ENCODE measurements around the gene AIFM3.

The AIFM3 gene

GRCh38 chr22:20957683-20958431, 9.2 kb upstream of the AIFM3 start:
- no peaks in the 10 kb centered on the region for H3K9me3 ChIP-seq (ENCODE audit: control insufficient read depth in 1 of 2, low read length in 2 of 2)
- no peaks in the 10 kb centered on the region for H3K27me3 ChIP-seq (ENCODE audit: control insufficient read depth in 1 of 2, insufficient read depth in 2 of 2, low read length in 2 of 2)
- peaks cover 28 to 46% of the 10 kb centered on the region in 2 donors for H3K4me1 ChIP-seq (ENCODE audit: control insufficient read depth in 1 of 2, insufficient read depth in 2 of 2, low read length in 2 of 2)
- peak overlapping the region; percentile 78 to 87 for H3K4me3 ChIP-seq (ENCODE audit: low read depth in 1 of 2, low read length in 2 of 2)
- H3K27ac ChIP-seq (ENCODE audit: low read depth, low read length): peak overlapping the region; percentile 82
- peak overlapping the region; percentile 54 to 86 for H3K9ac ChIP-seq (ENCODE audit: low read depth in 1 of 2, low read length in 2 of 2)
- peaks cover under 1 to 6% of the 10 kb centered on the region in 2 donors for H3K36me3 ChIP-seq (ENCODE audit: control insufficient read depth in 1 of 2, insufficient read depth in 2 of 2, low read length in 2 of 2)

GRCh38 chr22:20959578-20960461, 7.2 kb upstream of the AIFM3 start:
- Histone ChIP-seq H3K4me1 (ENCODE audit: control insufficient read depth in 1 of 2, insufficient read depth in 2 of 2, low read length in 2 of 2) (peaks cover 22 to 36% of the 10 kb centered on the region in 2 donors), H3K36me3 (ENCODE audit: control insufficient read depth in 1 of 2, insufficient read depth in 2 of 2, low read length in 2 of 2) (no peaks in the 10 kb centered on the region), H3K4me3 (ENCODE audit: low read depth in 1 of 2, low read length in 2 of 2) (no peak overlapping the region), H3K9me3 (ENCODE audit: control insufficient read depth in 1 of 2, low read length in 2 of 2) (no peaks in the 10 kb centered on the region), H3K27ac (ENCODE audit: low read depth, low read length) (no peak overlapping the region), H3K9ac (ENCODE audit: low read depth in 1 of 2, low read length in 2 of 2) (no peak overlapping the region), H3K27me3 (ENCODE audit: control insufficient read depth in 1 of 2, insufficient read depth in 2 of 2, low read length in 2 of 2) (peaks cover 0 to 3% of the 10 kb centered on the region in 2 donors)

GRCh38 chr22:20960609-20961008, 6.4 kb upstream of the AIFM3 start:
- no peak overlapping the region for H3K27ac ChIP-seq (ENCODE audit: low read depth, low read length)
- no peak overlapping the region for H3K9ac ChIP-seq (ENCODE audit: low read depth in 1 of 2, low read length in 2 of 2)
- peaks cover 23 to 38% of the 10 kb centered on the region in 2 donors for H3K4me1 ChIP-seq (ENCODE audit: control insufficient read depth in 1 of 2, insufficient read depth in 2 of 2, low read length in 2 of 2)
- no peak overlapping the region for H3K4me3 ChIP-seq (ENCODE audit: low read depth in 1 of 2, low read length in 2 of 2)
- H3K27me3 ChIP-seq (ENCODE audit: control insufficient read depth in 1 of 2, insufficient read depth in 2 of 2, low read length in 2 of 2): peaks cover 0 to 3% of the 10 kb centered on the region in 2 donors
- H3K9me3 ChIP-seq (ENCODE audit: control insufficient read depth in 1 of 2, low read length in 2 of 2): no peaks in the 10 kb centered on the region
- H3K36me3 ChIP-seq (ENCODE audit: control insufficient read depth in 1 of 2, insufficient read depth in 2 of 2, low read length in 2 of 2): no peaks in the 10 kb centered on the region

GRCh38 chr22:20962491-20962945, 4.5 kb upstream of the AIFM3 start:
- H3K36me3 ChIP-seq (ENCODE audit: control insufficient read depth in 1 of 2, insufficient read depth in 2 of 2, low read length in 2 of 2): no peaks in the 10 kb centered on the region
- H3K27ac ChIP-seq (ENCODE audit: low read depth, low read length): no peak overlapping the region
- no peak overlapping the region for H3K4me3 ChIP-seq (ENCODE audit: low read depth in 1 of 2, low read length in 2 of 2)
- H3K4me1 ChIP-seq (ENCODE audit: control insufficient read depth in 1 of 2, insufficient read depth in 2 of 2, low read length in 2 of 2): peaks cover 28 to 29% of the 10 kb centered on the region in 2 donors
- peaks cover 0 to 3% of the 10 kb centered on the region in 2 donors for H3K27me3 ChIP-seq (ENCODE audit: control insufficient read depth in 1 of 2, insufficient read depth in 2 of 2, low read length in 2 of 2)
- no peak overlapping the region for H3K9ac ChIP-seq (ENCODE audit: low read depth in 1 of 2, low read length in 2 of 2)
- H3K9me3 ChIP-seq (ENCODE audit: control insufficient read depth in 1 of 2, low read length in 2 of 2): no peaks in the 10 kb centered on the region

GRCh38 chr22:20963201-20964052, 3.6 kb upstream of the AIFM3 start:
- Histone ChIP-seq H3K9me3 (ENCODE audit: control insufficient read depth in 1 of 2, low read length in 2 of 2) (no peaks in the 10 kb centered on the region), H3K4me3 (ENCODE audit: low read depth in 1 of 2, low read length in 2 of 2) (no peak overlapping the region), H3K27ac (ENCODE audit: low read depth, low read length) (no peak overlapping the region), H3K27me3 (ENCODE audit: control insufficient read depth in 1 of 2, insufficient read depth in 2 of 2, low read length in 2 of 2) (peaks cover 0 to 3% of the 10 kb centered on the region in 2 donors), H3K4me1 (ENCODE audit: control insufficient read depth in 1 of 2, insufficient read depth in 2 of 2, low read length in 2 of 2) (peaks cover 22 to 24% of the 10 kb centered on the region in 2 donors), H3K36me3 (ENCODE audit: control insufficient read depth in 1 of 2, insufficient read depth in 2 of 2, low read length in 2 of 2) (no peaks in the 10 kb centered on the region), H3K9ac (ENCODE audit: low read depth in 1 of 2, low read length in 2 of 2) (no peak overlapping the region)

GRCh38 chr22:20964090-20964798, 2.8 kb upstream of the AIFM3 start:
- H3K27ac ChIP-seq (ENCODE audit: low read depth, low read length): no peak overlapping the region
- no peaks in the 10 kb centered on the region for H3K9me3 ChIP-seq (ENCODE audit: control insufficient read depth in 1 of 2, low read length in 2 of 2)
- peak overlapping the region; percentile 18 for H3K9ac ChIP-seq (ENCODE audit: low read depth in 1 of 2, low read length in 2 of 2)
- H3K4me1 ChIP-seq (ENCODE audit: control insufficient read depth in 1 of 2, insufficient read depth in 2 of 2, low read length in 2 of 2): peaks cover 22% of the 10 kb centered on the region in 2 donors
- no peaks in the 10 kb centered on the region for H3K36me3 ChIP-seq (ENCODE audit: control insufficient read depth in 1 of 2, insufficient read depth in 2 of 2, low read length in 2 of 2)
- peak overlapping the region; percentile 10 to 35 for H3K4me3 ChIP-seq (ENCODE audit: low read depth in 1 of 2, low read length in 2 of 2)
- peaks cover 0 to 3% of the 10 kb centered on the region in 2 donors for H3K27me3 ChIP-seq (ENCODE audit: control insufficient read depth in 1 of 2, insufficient read depth in 2 of 2, low read length in 2 of 2)

- Histone ChIP-seq H3K9ac (ENCODE audit: low read depth in 1 of 2, low read length in 2 of 2) (peak overlapping the region; percentile 18), H3K4me3 (ENCODE audit: low read depth in 1 of 2, low read length in 2 of 2) (peak overlapping the region; percentile 10 to 35), H3K27ac (ENCODE audit: low read depth, low read length) (no peak overlapping the region), H3K4me1 (ENCODE audit: control insufficient read depth in 1 of 2, insufficient read depth in 2 of 2, low read length in 2 of 2) (peaks cover 22% of the 10 kb centered on the region in 2 donors), H3K27me3 (ENCODE audit: control insufficient read depth in 1 of 2, insufficient read depth in 2 of 2, low read length in 2 of 2) (peaks cover 0 to 3% of the 10 kb centered on the region in 2 donors), H3K9me3 (ENCODE audit: control insufficient read depth in 1 of 2, low read length in 2 of 2) (no peaks in the 10 kb centered on the region), H3K36me3 (ENCODE audit: control insufficient read depth in 1 of 2, insufficient read depth in 2 of 2, low read length in 2 of 2) (no peaks in the 10 kb centered on the region)
Measured at GRCh38 chr22:20964799-20965103, 2.3 kb upstream of the AIFM3 start.

GRCh38 chr22:20965104-20965887, 1.8 kb upstream of the AIFM3 start:
- Histone ChIP-seq H3K9me3 (ENCODE audit: control insufficient read depth in 1 of 2, low read length in 2 of 2) (no peaks in the 10 kb centered on the region), H3K4me3 (ENCODE audit: low read depth in 1 of 2, low read length in 2 of 2) (peak overlapping the region; percentile 40 to 50), H3K9ac (ENCODE audit: low read depth in 1 of 2, low read length in 2 of 2) (no peak overlapping the region), H3K36me3 (ENCODE audit: control insufficient read depth in 1 of 2, insufficient read depth in 2 of 2, low read length in 2 of 2) (no peaks in the 10 kb centered on the region), H3K27me3 (ENCODE audit: control insufficient read depth in 1 of 2, insufficient read depth in 2 of 2, low read length in 2 of 2) (peaks cover 0 to 3% of the 10 kb centered on the region in 2 donors), H3K27ac (ENCODE audit: low read depth, low read length) (no peak overlapping the region), H3K4me1 (ENCODE audit: control insufficient read depth in 1 of 2, insufficient read depth in 2 of 2, low read length in 2 of 2) (peaks cover 22% of the 10 kb centered on the region in 2 donors)

All from duodenal mucosa (tissue), 2 donors.